ENCODE results near the gene SUN2. TPM values are rescaled to one million over a fixed set of nuclear protein-coding genes. Genes with fewer than 3 reads are reported as not detected.

Gene SUN2
- polyA plus RNA-seq, 3 donors, result 95.8 to 159 (median 97.8) TPM

GRCh38 chr22:38724926-38725571, 30.7 kb downstream of the SUN2 start:
- Mint-ChIP-seq H3K9me3 (peaks cover 0 to 2% (median 0%) of the 10 kb centered on the region in 7 donors), H3K36me3 (peaks cover 91 to 99% of the 10 kb centered on the region in 2 donors), H3K4me3 (no peak overlapping the region), H3K27me3 (ENCODE audit: low read depth in 3 of 3) (peaks cover 0 to 1% (median 0%) of the 10 kb centered on the region in 3 donors), H3K4me1 (no peaks in the 10 kb centered on the region), H3K27ac (peak overlapping the region in 1 of 7 donors; percentile 55)
- Histone ChIP-seq H3K36me3 (replicated peaks in 1 of 2; ENCODE audit: control insufficient read depth in 1 of 2, insufficient read depth in 2 of 2, low read length in 2 of 2) (peaks cover 92 to 100% of the 10 kb centered on the region in 2 donors), H3K79me2 (ENCODE audit: insufficient read depth, low read length) (no peaks in the 10 kb centered on the region), H2AFZ (ENCODE audit: insufficient read depth, low read depth, low read length, poor library complexity, severe bottlenecking) (no peak overlapping the region), H3K27me3 (ENCODE audit: control insufficient read depth in 2 of 2, insufficient read depth in 2 of 2, low read length in 2 of 2) (no peaks in the 10 kb centered on the region), H3K27ac (ENCODE audit: low read depth in 1 of 2, low read length in 2 of 2) (no peak overlapping the region), H3K9ac (ENCODE audit: insufficient read depth, low read length, poor library complexity, severe bottlenecking) (no peak overlapping the region), H4K20me1 (ENCODE audit: insufficient read depth, low read length) (peaks cover 64% of the 10 kb centered on the region), H3K4me1 (ENCODE audit: control insufficient read depth in 1 of 2, insufficient read depth in 2 of 2, low read length in 2 of 2) (no peaks in the 10 kb centered on the region), H3K4me3 (replicated peaks in 1 of 3; ENCODE audit: low read depth in 2 of 3, low read length in 3 of 3) (no peak overlapping the region), H3K9me3 (replicated peaks in 1 of 2; ENCODE audit: control insufficient read depth in 1 of 2, insufficient read depth in 1 of 2, low read length in 2 of 2) (no peaks in the 10 kb centered on the region), H3K4me2 (replicated peaks; ENCODE audit: extremely low read depth, low read length, poor library complexity, severe bottlenecking) (no peak overlapping the region)
- DNase-seq, result peak in 2 of 3 donors; percentile 33 to 36
- TF ChIP-seq CTCF (IDR thresholded peaks at IDR 0.05), result peak; percentile 69
- 87% methylated on average over 3 of the region's 3 CpGs for WGBS (ENCODE audit: insufficient coverage)
- intact Hi-C loops (cut with micrococcal nuclease), result no loop called here

- Histone ChIP-seq H3K27ac (ENCODE audit: low read depth in 1 of 2, low read length in 2 of 2) (no peak overlapping the region), H3K4me1 (ENCODE audit: control insufficient read depth in 1 of 2, insufficient read depth in 2 of 2, low read length in 2 of 2) (no peaks in the 10 kb centered on the region), H3K4me2 (replicated peaks; ENCODE audit: extremely low read depth, low read length, poor library complexity, severe bottlenecking) (no peak overlapping the region), H3K79me2 (ENCODE audit: insufficient read depth, low read length) (peaks cover 3% of the 10 kb centered on the region), H4K20me1 (ENCODE audit: insufficient read depth, low read length) (peaks cover 58% of the 10 kb centered on the region), H3K9ac (ENCODE audit: insufficient read depth, low read length, poor library complexity, severe bottlenecking) (no peak overlapping the region), H3K4me3 (replicated peaks in 1 of 3; ENCODE audit: low read depth in 2 of 3, low read length in 3 of 3) (no peak overlapping the region), H3K36me3 (replicated peaks in 1 of 2; ENCODE audit: control insufficient read depth in 1 of 2, insufficient read depth in 2 of 2, low read length in 2 of 2) (peaks cover 83 to 96% of the 10 kb centered on the region in 2 donors), H3K9me3 (replicated peaks in 1 of 2; ENCODE audit: control insufficient read depth in 1 of 2, insufficient read depth in 1 of 2, low read length in 2 of 2) (no peaks in the 10 kb centered on the region), H3K27me3 (ENCODE audit: control insufficient read depth in 2 of 2, insufficient read depth in 2 of 2, low read length in 2 of 2) (no peaks in the 10 kb centered on the region), H2AFZ (ENCODE audit: insufficient read depth, low read depth, low read length, poor library complexity, severe bottlenecking) (no peak overlapping the region)
- no CpG with 5 or more reads among the region's 7 CpGs for WGBS (ENCODE audit: insufficient coverage)
- intact Hi-C loops (cut with micrococcal nuclease), result no loop called here
- no peaks in the 10 kb centered on the region for H3K4me1 Mint-ChIP-seq
- H3K4me3 Mint-ChIP-seq, result no peak overlapping the region
- H3K9me3 Mint-ChIP-seq, result peaks cover 0 to 2% (median 0%) of the 10 kb centered on the region in 7 donors
- TF ChIP-seq CTCF (IDR thresholded peaks at IDR 0.05), result no peak
- peaks cover 0 to 1% (median 0%) of the 10 kb centered on the region in 3 donors for H3K27me3 Mint-ChIP-seq (ENCODE audit: low read depth in 3 of 3)
- DNase-seq, result no peak
- H3K36me3 Mint-ChIP-seq, result peaks cover 83 to 97% of the 10 kb centered on the region in 2 donors
- no peak overlapping the region for H3K27ac Mint-ChIP-seq
Observed at GRCh38 chr22:38724176-38724575, 31.6 kb downstream of the SUN2 start.
